Lower lobe of right lung (tissue), 2 donors: Measurements from ENCODE around the gene ZNF20. TPM values are rescaled to one million over a fixed set of nuclear protein-coding genes. Genes with fewer than 3 reads are reported as not detected.

Experiments used
- ATAC-seq, 2 donors: fragments of 200-7000 bp; cut with Tn5 transposase; one replicate each; pipeline ENCODE4 v1.9.1; 2020 to 2022; ENCODE audit warnings: mild to moderate bottlenecking in 2 of 2, moderate library complexity in 2 of 2
- DNase-seq: peaks from one replicate; pipeline ENCODE4 v3.0.0-alpha.2; 2020
- H3K27ac ChIP-seq: fragments of 200-600 bp; one replicate; pipeline ENCODE4 v1.8.0; 2022
- H3K27me3 ChIP-seq: fragments of 200-600 bp; one replicate; pipeline ENCODE4 v1.8.0; 2022; ENCODE audit warnings: low read depth
- H3K36me3 ChIP-seq: fragments of 200-600 bp; one replicate; pipeline ENCODE4 v1.8.0; 2022; ENCODE audit warnings: mild to moderate bottlenecking
- H3K4me1 ChIP-seq: fragments of 200-600 bp; one replicate; pipeline ENCODE4 v1.8.0; 2022
- H3K4me3 ChIP-seq: fragments of 200-600 bp; one replicate; pipeline ENCODE4 v1.8.0; 2022; ENCODE audit warnings: mild to moderate bottlenecking
- H3K9me3 ChIP-seq: fragments of 200-600 bp; one replicate; pipeline ENCODE4 v1.8.0; 2022
- CTCF ChIP-seq: fragments of 200-600 bp; IDR thresholded peaks from one replicate; pipeline ENCODE4 v1.8.0; 2022; ENCODE audit warnings: antibody characterized with exemption, mild to moderate bottlenecking
- intact Hi-C: fragments of 100-400 bp; cut with DNase I; formaldehyde crosslinking; loops from one replicate; pipeline ENCODE4 v1.11.0; 2022
- long read RNA-seq: library from polyadenylated mRNA; unstranded; transcript quantifications from one replicate; pipeline ENCODE4 v2.0.0, GENCODE V29; 2021
- total RNA-seq: library from RNA; stranded (reverse); fragmentation: NEBNext Ultra II Directional; extraction: Animal tissue kit (Norgen Biotek cat#: 25700); gene quantifications from one replicate; pipeline ENCODE4 v1.2.1, GENCODE V29; 2021
- donor health status: DM: no; HTN: yes; CAD: no; lungs with severe emphysema.

Gene ZNF20
- 6.6 TPM for total RNA-seq
- long read RNA-seq, partial matches to known transcripts = 0 of 8 reads
- long read RNA-seq, other reads (novel, unspliced or antisense) = 3 of 8 reads

GRCh38 chr19:12139885-12140544 lies at the start of gene ZNF20:
TSS of gene ZNF20 (minus strand) at chr19:12140350. CDS start at chr19:12140182, 168 bp downstream.
- intact Hi-C loops = no loop called here
- peak; percentile 97 for DNase-seq
- TF ChIP-seq CTCF = no peak
- H3K9me3 ChIP-seq = peaks cover 2% of the 10 kb centered on the region
- ATAC-seq = peak; percentile 99
- H3K4me1 ChIP-seq = peaks cover 20% of the 10 kb centered on the region
- no peaks in the 10 kb centered on the region for H3K27me3 ChIP-seq
- peak within 1 kb of the TSS; percentile 92 for H3K27ac ChIP-seq
- peak within 1 kb of the TSS; percentile 97 for H3K4me3 ChIP-seq
- peaks cover 29% of the 10 kb centered on the region for H3K36me3 ChIP-seq

GRCh38 chr19:12187625-12188024 lies 47.5 kb upstream of the ZNF20 start:
- no peak overlapping the region for H3K4me3 ChIP-seq
- no peaks in the 10 kb centered on the region for H3K4me1 ChIP-seq
- H3K9me3 ChIP-seq = peaks cover 96% of the 10 kb centered on the region
- no peaks in the 10 kb centered on the region for H3K27me3 ChIP-seq
- peaks cover 55% of the 10 kb centered on the region for H3K36me3 ChIP-seq
- intact Hi-C loops = no loop called here
- H3K27ac ChIP-seq = no peak overlapping the region
- no peak for DNase-seq
- no peak for TF ChIP-seq CTCF
- no peak for ATAC-seq

GRCh38 chr19:12180377-12180776 lies 40.2 kb upstream of the ZNF20 start:
- no peaks in the 10 kb centered on the region for H3K27me3 ChIP-seq
- no peak for TF ChIP-seq CTCF
- no peak for ATAC-seq
- no peak for DNase-seq
- no peak overlapping the region for H3K27ac ChIP-seq
- no peaks in the 10 kb centered on the region for H3K4me1 ChIP-seq
- no peak overlapping the region for H3K4me3 ChIP-seq
- H3K36me3 ChIP-seq = peaks cover 5% of the 10 kb centered on the region
- intact Hi-C loops = no loop called here
- H3K9me3 ChIP-seq = peaks cover 41% of the 10 kb centered on the region

GRCh38 chr19:12166626-12167025 lies 26.5 kb upstream of the ZNF20 start:
- no peaks in the 10 kb centered on the region for H3K9me3 ChIP-seq
- no peak for TF ChIP-seq CTCF
- intact Hi-C loops = no loop called here
- peaks cover 41% of the 10 kb centered on the region for H3K36me3 ChIP-seq
- peaks cover 44% of the 10 kb centered on the region for H3K4me1 ChIP-seq
- H3K27me3 ChIP-seq = no peaks in the 10 kb centered on the region
- H3K27ac ChIP-seq = no peak overlapping the region
- DNase-seq (no peak), ATAC-seq (no peak)
- H3K4me3 ChIP-seq = no peak overlapping the region

GRCh38 chr19:12163826-12164225 lies 23.7 kb upstream of the ZNF20 start:
- Histone ChIP-seq H3K4me1 (peaks cover 44% of the 10 kb centered on the region), H3K27me3 (no peaks in the 10 kb centered on the region), H3K4me3 (peak overlapping the region; percentile 80), H3K9me3 (no peaks in the 10 kb centered on the region), H3K27ac (peak overlapping the region; percentile 96), H3K36me3 (peaks cover 14% of the 10 kb centered on the region)
- intact Hi-C loops = no loop called here
- DNase-seq = no peak
- ATAC-seq = no peak
- no peak for TF ChIP-seq CTCF
